Central memory CD8-positive, alpha-beta T cell (primary cell): Measurements from ENCODE around the gene COL26A1.
"Not testable (repeated sequence)": the region's sequence is repeated elsewhere in the genome, so short reads cannot be mapped to it uniquely, and the experiment has no call there.

Source experiments
- ATAC-seq: fragments of 150-1000 bp; cut with Tn5 transposase; replicated peaks from 2 replicates; pipeline ENCODE4 v1.10.0; 2022; ENCODE audit warnings: mild to moderate bottlenecking, moderate FRiP score, moderate number of reproducible peaks; ENCODE audit not compliant: poor library complexity, severe bottlenecking; ENCODE audit errors: extremely low read depth
- DNase-seq, 2 donors: peaks; one replicate each; pipeline ENCODE4 v3.0.0; 2021; ENCODE audit warnings: low spot score in 2 of 2
- H3K27ac Mint-ChIP-seq: one replicate; pipeline ENCODE4 v1.8.0; 2022; ENCODE audit warnings: low read depth, mild to moderate bottlenecking, moderate library complexity, mixed read lengths
- H3K27me3 Mint-ChIP-seq: one replicate; pipeline ENCODE4 v1.8.0; 2022; ENCODE audit warnings: mixed read lengths
- H3K36me3 Mint-ChIP-seq: one replicate; pipeline ENCODE4 v1.8.0; 2022; ENCODE audit warnings: mild to moderate bottlenecking, moderate library complexity, mixed read lengths; ENCODE audit not compliant: insufficient read depth
- H3K4me1 Mint-ChIP-seq: one replicate; pipeline ENCODE4 v1.8.0; 2022; ENCODE audit warnings: mixed read lengths
- H3K4me3 Mint-ChIP-seq: one replicate; pipeline ENCODE4 v1.8.0; 2022; ENCODE audit warnings: mild to moderate bottlenecking, moderate library complexity, mixed read lengths
- H3K9me3 Mint-ChIP-seq: one replicate; pipeline ENCODE4 v1.8.0; 2022; ENCODE audit warnings: mixed read lengths

COL26A1 gene

GRCh38 chr7:101486056-101486432 lies 123.4 kb downstream of the COL26A1 start:
- not testable (repeated sequence) for H3K4me3 Mint-ChIP-seq, H3K36me3 Mint-ChIP-seq, DNase-seq, H3K27ac Mint-ChIP-seq, H3K9me3 Mint-ChIP-seq, ATAC-seq, H3K4me1 Mint-ChIP-seq
- H3K27me3 Mint-ChIP-seq = peaks cover 38% of the 10 kb centered on the region

- Mint-ChIP-seq H3K36me3 (no peaks in the 10 kb centered on the region), H3K4me3 (no peak overlapping the region), H3K27ac (no peak overlapping the region), H3K4me1 (no peaks in the 10 kb centered on the region), H3K27me3 (peaks cover 42% of the 10 kb centered on the region), H3K9me3 (no peaks in the 10 kb centered on the region)
- DNase-seq (no peak), ATAC-seq (no peak)
Measured at GRCh38 chr7:101486433-101487104, 123.9 kb downstream of the COL26A1 start.

DNA sequence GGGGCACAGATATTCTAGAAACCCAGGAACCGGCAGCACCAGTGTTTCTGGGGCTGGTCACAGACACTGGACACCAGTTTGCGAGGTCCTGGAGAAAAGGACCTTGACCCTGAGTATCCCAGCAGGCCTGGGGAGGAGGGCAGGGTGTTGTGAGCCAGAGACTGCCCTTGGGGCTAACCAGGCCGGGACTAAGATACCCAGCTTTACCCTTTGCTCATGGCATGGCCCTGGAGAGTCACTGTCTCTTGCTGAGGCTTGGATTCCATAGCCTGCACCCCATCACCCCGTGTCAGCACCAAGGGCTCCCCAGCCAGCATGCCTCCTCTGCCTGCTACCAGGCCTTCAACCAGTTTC lies 124.4 kb downstream of the COL26A1 start:
- Mint-ChIP-seq H3K9me3 (no peaks in the 10 kb centered on the region), H3K27ac (no peak overlapping the region), H3K4me3 (no peak overlapping the region), H3K27me3 (peaks cover 47% of the 10 kb centered on the region), H3K4me1 (no peaks in the 10 kb centered on the region), H3K36me3 (no peaks in the 10 kb centered on the region)
- ATAC-seq (no peak), DNase-seq (no peak)

DNA sequence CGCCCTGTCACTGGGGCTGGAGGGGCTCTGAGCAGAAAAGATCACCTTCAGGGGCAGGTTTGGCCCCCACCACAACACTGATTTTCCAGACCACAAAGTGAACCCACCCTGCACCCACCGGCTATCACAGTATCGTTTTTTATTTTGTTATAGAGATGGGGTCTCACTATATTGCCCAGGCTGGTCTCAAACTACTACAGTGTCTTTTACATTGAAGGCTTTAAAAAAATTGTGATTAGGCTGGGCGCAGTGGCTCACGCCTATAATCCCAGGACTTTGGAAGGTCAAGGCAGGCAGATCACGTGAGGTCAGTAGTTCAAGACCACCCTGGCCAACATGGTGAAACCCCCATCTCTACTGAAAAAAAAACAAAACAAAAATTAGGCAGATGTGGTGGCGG lies 125.1 kb downstream of the COL26A1 start:
- peaks cover 47% of the 10 kb centered on the region for H3K27me3 Mint-ChIP-seq
- no peak overlapping the region for H3K27ac Mint-ChIP-seq
- H3K36me3 Mint-ChIP-seq = no peaks in the 10 kb centered on the region
- DNase-seq = no peak
- no peak overlapping the region for H3K4me3 Mint-ChIP-seq
- H3K9me3 Mint-ChIP-seq = no peaks in the 10 kb centered on the region
- no peak for ATAC-seq
- no peaks in the 10 kb centered on the region for H3K4me1 Mint-ChIP-seq

GRCh38 chr7:101488826-101489572 lies 126.3 kb downstream of the COL26A1 start:
- DNase-seq (no peak), ATAC-seq (no peak)
- Mint-ChIP-seq H3K4me3 (no peak overlapping the region), H3K9me3 (no peaks in the 10 kb centered on the region), H3K27me3 (peaks cover 56% of the 10 kb centered on the region), H3K4me1 (no peaks in the 10 kb centered on the region), H3K36me3 (no peaks in the 10 kb centered on the region), H3K27ac (no peak overlapping the region)

- not testable (repeated sequence) for H3K4me1 Mint-ChIP-seq, H3K4me3 Mint-ChIP-seq, H3K9me3 Mint-ChIP-seq, H3K36me3 Mint-ChIP-seq, DNase-seq, H3K27ac Mint-ChIP-seq, ATAC-seq
- peaks cover 53% of the 10 kb centered on the region for H3K27me3 Mint-ChIP-seq
Measured at GRCh38 chr7:101490439-101490838, 127.8 kb downstream of the COL26A1 start.

DNA sequence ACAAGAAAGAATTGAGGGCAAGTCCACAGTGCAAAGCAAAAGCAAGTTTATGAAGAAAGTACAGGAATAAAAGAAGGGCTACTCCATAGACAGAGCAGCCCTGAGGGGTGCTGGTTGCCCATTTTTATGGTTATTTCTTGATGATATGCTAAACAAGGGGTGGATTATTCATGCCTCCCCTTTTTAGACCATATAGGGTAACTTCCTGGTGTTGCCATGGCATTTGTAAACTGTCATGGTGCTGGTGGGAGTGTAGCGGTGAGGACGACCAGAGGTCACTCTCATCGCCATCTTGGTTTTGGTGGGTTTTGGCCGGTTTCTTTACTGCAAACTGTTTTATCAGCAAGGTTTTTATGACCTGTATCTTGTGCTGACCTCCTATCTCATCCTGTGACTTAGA lies 128.8 kb downstream of the COL26A1 start:
- DNase-seq, H3K27ac Mint-ChIP-seq, ATAC-seq, H3K4me3 Mint-ChIP-seq, H3K9me3 Mint-ChIP-seq, H3K36me3 Mint-ChIP-seq, H3K4me1 Mint-ChIP-seq: not testable (repeated sequence)
- H3K27me3 Mint-ChIP-seq = peaks cover 48% of the 10 kb centered on the region

GRCh38 chr7:101494602-101495329 lies 132.1 kb downstream of the COL26A1 start:
- ATAC-seq (no peak), DNase-seq (no peak)
- H3K9me3 Mint-ChIP-seq = no peaks in the 10 kb centered on the region
- H3K4me1 Mint-ChIP-seq = no peaks in the 10 kb centered on the region
- H3K27me3 Mint-ChIP-seq = peaks cover 24% of the 10 kb centered on the region
- no peaks in the 10 kb centered on the region for H3K36me3 Mint-ChIP-seq
- no peak overlapping the region for H3K4me3 Mint-ChIP-seq
- H3K27ac Mint-ChIP-seq = no peak overlapping the region

- Mint-ChIP-seq H3K36me3 (no peaks in the 10 kb centered on the region), H3K4me1 (no peaks in the 10 kb centered on the region), H3K4me3 (no peak overlapping the region), H3K9me3 (no peaks in the 10 kb centered on the region), H3K27ac (no peak overlapping the region), H3K27me3 (peaks cover 20% of the 10 kb centered on the region)
- no peak for DNase-seq
- ATAC-seq = no peak
Measured at GRCh38 chr7:101496017-101496416, 133.3 kb downstream of the COL26A1 start.

GRCh38 chr7:101501351-101501750 lies 138.7 kb downstream of the COL26A1 start:
- H3K27ac Mint-ChIP-seq = no peak overlapping the region
- DNase-seq (no peak), ATAC-seq (no peak)
- H3K4me1 Mint-ChIP-seq = no peaks in the 10 kb centered on the region
- no peaks in the 10 kb centered on the region for H3K36me3 Mint-ChIP-seq
- peaks cover 1% of the 10 kb centered on the region for H3K27me3 Mint-ChIP-seq
- H3K9me3 Mint-ChIP-seq = no peaks in the 10 kb centered on the region
- H3K4me3 Mint-ChIP-seq = no peak overlapping the region

DNA sequence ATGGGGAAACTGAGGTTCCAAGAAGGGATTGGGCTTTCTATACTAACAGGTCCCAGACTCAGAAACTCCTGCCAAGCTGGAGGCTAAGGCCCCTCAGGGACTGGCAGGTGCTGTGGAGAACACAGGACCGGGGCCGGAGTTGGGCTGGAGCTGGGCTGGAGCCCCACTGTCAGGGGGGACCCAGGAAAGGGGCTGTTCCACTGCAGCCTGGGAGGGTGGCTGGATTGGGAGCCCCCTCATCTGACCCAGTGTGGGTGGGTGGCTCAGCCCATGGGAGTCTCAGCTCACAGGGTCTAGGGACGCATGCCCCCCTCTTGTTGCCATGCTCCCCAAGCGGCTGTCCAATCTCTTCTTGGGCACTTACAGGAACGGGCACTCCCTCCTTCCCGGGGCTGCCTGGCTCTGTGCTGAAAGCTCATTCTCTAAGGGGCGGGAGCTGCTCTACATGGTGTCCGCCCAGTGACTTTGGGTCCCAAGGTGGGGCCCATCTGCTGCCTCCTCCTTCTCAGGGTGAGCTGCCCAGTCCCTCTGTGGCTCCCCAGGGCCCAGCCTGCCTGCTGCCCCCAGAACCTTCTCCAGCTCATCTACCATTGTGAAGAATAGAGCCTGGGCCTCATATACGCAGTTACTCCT lies 139.9 kb downstream of the COL26A1 start:
- Mint-ChIP-seq H3K27ac (no peak overlapping the region), H3K27me3 (peaks cover 14% of the 10 kb centered on the region), H3K9me3 (no peaks in the 10 kb centered on the region), H3K36me3 (no peaks in the 10 kb centered on the region), H3K4me3 (no peak overlapping the region), H3K4me1 (no peaks in the 10 kb centered on the region)
- ATAC-seq = no peak
- no peak for DNase-seq

GRCh38 chr7:101505510-101505909 lies 142.8 kb downstream of the COL26A1 start:
- not testable (repeated sequence) for H3K9me3 Mint-ChIP-seq, H3K4me3 Mint-ChIP-seq, H3K36me3 Mint-ChIP-seq, H3K4me1 Mint-ChIP-seq, ATAC-seq, H3K27ac Mint-ChIP-seq, DNase-seq
- peaks cover 37% of the 10 kb centered on the region for H3K27me3 Mint-ChIP-seq
